Measurements from ENCODE around the gene HSD17B12. TPM values are rescaled to one million over a fixed set of nuclear protein-coding genes. Genes with fewer than 3 reads are reported as not detected.

HSD17B12 gene
- total RNA-seq, 1 donor from 2014 or later = 48.4 TPM

DNA sequence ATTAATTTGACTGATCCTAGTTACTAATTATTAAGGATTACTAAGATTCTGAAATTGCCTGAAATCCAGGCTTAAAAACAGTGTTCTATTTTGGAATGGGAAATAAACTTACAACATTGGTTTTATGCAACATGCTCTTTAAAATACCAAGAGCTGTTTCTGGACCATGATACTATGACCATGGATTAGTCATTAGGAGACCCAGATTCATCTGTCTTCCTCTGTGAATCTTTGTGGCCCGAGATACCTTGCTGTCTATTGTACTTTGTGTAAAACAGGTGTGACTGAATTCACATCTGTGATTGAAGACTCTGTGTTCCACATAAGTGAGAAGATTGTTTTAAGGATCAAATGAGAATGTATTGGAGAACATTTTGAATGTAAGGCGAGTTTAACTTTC lies 98.8 kb downstream of the HSD17B12 start:
- Histone ChIP-seq H3K36me3 (no peaks in the 10 kb centered on the region), H3K27ac (no peak overlapping the region), H3K27me3 (no peaks in the 10 kb centered on the region), H3K4me3 (no peak overlapping the region), H3K9me3 (peaks cover 6% of the 10 kb centered on the region), H3K4me1 (no peaks in the 10 kb centered on the region)
- intact Hi-C loops (cut with DNase I) = no loop called here
- TF ChIP-seq POLR2A (IDR thresholded peaks at IDR 0.05) = no peak
- TF ChIP-seq POLR2AphosphoS5 (IDR thresholded peaks at IDR 0.05; ENCODE audit: insufficient read depth in 1 of 2, low read depth in 1 of 2) = no peak
- TF ChIP-seq CTCF (IDR thresholded peaks at IDR 0.05) = no peak
- no peak for DNase-seq (ENCODE audit: extremely low spot score in 2 of 2)

- Histone ChIP-seq H3K4me1 (no peaks in the 10 kb centered on the region), H3K4me3 (no peak overlapping the region), H3K27me3 (no peaks in the 10 kb centered on the region), H3K36me3 (no peaks in the 10 kb centered on the region), H3K27ac (no peak overlapping the region), H3K9me3 (peaks cover 13% of the 10 kb centered on the region)
- intact Hi-C loops (cut with DNase I) = no loop called here
- TF ChIP-seq POLR2AphosphoS5 (IDR thresholded peaks at IDR 0.05; ENCODE audit: insufficient read depth in 1 of 2, low read depth in 1 of 2) (no peak), POLR2A (IDR thresholded peaks at IDR 0.05) (no peak), CTCF (IDR thresholded peaks at IDR 0.05) (no peak)
- no peak for DNase-seq (ENCODE audit: extremely low spot score in 2 of 2)
Observed at GRCh38 chr11:43784301-43784700, 103.8 kb downstream of the HSD17B12 start.

GRCh38 chr11:43784866-43785265 lies 104.3 kb downstream of the HSD17B12 start:
- Histone ChIP-seq H3K9me3 (peaks cover 13% of the 10 kb centered on the region), H3K36me3 (no peaks in the 10 kb centered on the region), H3K4me1 (no peaks in the 10 kb centered on the region), H3K4me3 (no peak overlapping the region), H3K27me3 (no peaks in the 10 kb centered on the region), H3K27ac (no peak overlapping the region)
- intact Hi-C loops (cut with DNase I) = no loop called here
- no peak for DNase-seq (ENCODE audit: extremely low spot score in 2 of 2)
- TF ChIP-seq POLR2A (IDR thresholded peaks at IDR 0.05) (no peak), CTCF (IDR thresholded peaks at IDR 0.05) (no peak), POLR2AphosphoS5 (IDR thresholded peaks at IDR 0.05; ENCODE audit: insufficient read depth in 1 of 2, low read depth in 1 of 2) (no peak)

DNA sequence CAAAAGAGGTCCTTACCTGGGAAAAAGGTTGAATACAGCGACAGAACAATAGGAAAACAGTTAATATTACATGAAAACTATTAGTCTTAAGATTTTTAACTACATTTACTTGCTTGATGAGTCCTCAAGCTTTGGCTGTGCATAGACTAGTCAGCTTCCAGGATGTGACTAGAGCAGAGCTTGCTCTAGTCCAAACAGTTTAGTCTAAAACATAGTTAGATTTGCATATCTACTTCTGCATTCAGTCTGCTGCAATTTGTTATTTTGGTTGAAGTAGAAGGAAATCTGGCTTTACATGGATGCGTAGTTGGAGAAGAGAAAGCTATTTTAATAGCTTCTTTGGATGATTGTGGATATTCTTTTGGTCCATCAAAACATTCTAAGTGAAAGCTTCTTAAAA lies 104.8 kb downstream of the HSD17B12 start:
- Histone ChIP-seq H3K27ac (no peak overlapping the region), H3K27me3 (no peaks in the 10 kb centered on the region), H3K36me3 (no peaks in the 10 kb centered on the region), H3K4me3 (no peak overlapping the region), H3K9me3 (peaks cover 13% of the 10 kb centered on the region), H3K4me1 (no peaks in the 10 kb centered on the region)
- DNase-seq (ENCODE audit: extremely low spot score in 2 of 2) = no peak
- TF ChIP-seq POLR2A (IDR thresholded peaks at IDR 0.05) = no peak
- no peak for TF ChIP-seq POLR2AphosphoS5 (IDR thresholded peaks at IDR 0.05; ENCODE audit: insufficient read depth in 1 of 2, low read depth in 1 of 2)
- TF ChIP-seq CTCF (IDR thresholded peaks at IDR 0.05) = no peak
- intact Hi-C loops (cut with DNase I) = no loop called here

DNA sequence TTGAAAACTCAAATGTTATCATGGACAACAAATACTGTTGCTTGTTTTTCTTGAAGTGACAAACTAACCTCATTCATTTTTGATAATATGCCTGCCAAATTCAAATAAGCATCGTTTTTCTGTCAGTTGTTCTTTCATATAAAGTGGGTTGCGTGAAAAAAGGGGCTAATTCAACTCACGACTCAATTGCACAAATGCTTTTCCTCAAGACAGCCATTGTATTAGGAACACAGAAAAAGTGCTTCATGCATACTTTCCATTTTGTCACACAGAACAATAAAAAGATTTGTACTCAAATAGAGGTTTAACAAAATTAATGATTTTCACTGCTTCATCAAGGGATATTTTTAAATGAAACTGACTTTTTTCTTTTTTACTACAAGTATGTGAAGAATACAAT lies 105.5 kb downstream of the HSD17B12 start:
- intact Hi-C loops (cut with DNase I) = no loop called here
- H3K4me3 ChIP-seq = no peak overlapping the region
- no peak for DNase-seq (ENCODE audit: extremely low spot score in 2 of 2)
- TF ChIP-seq POLR2A (IDR thresholded peaks at IDR 0.05) = no peak
- no peak for TF ChIP-seq POLR2AphosphoS5 (IDR thresholded peaks at IDR 0.05; ENCODE audit: insufficient read depth in 1 of 2, low read depth in 1 of 2)
- TF ChIP-seq CTCF (IDR thresholded peaks at IDR 0.05) = no peak
- no peaks in the 10 kb centered on the region for H3K36me3 ChIP-seq
- peaks cover 13% of the 10 kb centered on the region for H3K9me3 ChIP-seq
- H3K4me1 ChIP-seq = no peaks in the 10 kb centered on the region
- H3K27me3 ChIP-seq = no peaks in the 10 kb centered on the region
- H3K27ac ChIP-seq = no peak overlapping the region
